Testis (tissue), 2 donors: ENCODE data around the gene LAMTOR2.

Experiments used
- CTCF ChIP-seq, 3 experiments: fragments of 450-650 bp in 2 of 3; fragments of 200-600 bp in 1 of 3; sonication (generic) in 1 of 3; IDR thresholded peaks; one replicate each; pipeline ENCODE4 v1.5.1; 2016 to 2019; ENCODE audit warnings: antibody characterized with exemption in 3 of 3, mild to moderate bottlenecking in 2 of 3, moderate library complexity in 1 of 3
- POLR2A ChIP-seq: fragments of 450-650 bp; IDR thresholded peaks from one replicate; pipeline ENCODE4 v1.6.1; 2017; ENCODE audit warnings: antibody characterized with exemption, mild to moderate bottlenecking, moderate library complexity

DNA sequence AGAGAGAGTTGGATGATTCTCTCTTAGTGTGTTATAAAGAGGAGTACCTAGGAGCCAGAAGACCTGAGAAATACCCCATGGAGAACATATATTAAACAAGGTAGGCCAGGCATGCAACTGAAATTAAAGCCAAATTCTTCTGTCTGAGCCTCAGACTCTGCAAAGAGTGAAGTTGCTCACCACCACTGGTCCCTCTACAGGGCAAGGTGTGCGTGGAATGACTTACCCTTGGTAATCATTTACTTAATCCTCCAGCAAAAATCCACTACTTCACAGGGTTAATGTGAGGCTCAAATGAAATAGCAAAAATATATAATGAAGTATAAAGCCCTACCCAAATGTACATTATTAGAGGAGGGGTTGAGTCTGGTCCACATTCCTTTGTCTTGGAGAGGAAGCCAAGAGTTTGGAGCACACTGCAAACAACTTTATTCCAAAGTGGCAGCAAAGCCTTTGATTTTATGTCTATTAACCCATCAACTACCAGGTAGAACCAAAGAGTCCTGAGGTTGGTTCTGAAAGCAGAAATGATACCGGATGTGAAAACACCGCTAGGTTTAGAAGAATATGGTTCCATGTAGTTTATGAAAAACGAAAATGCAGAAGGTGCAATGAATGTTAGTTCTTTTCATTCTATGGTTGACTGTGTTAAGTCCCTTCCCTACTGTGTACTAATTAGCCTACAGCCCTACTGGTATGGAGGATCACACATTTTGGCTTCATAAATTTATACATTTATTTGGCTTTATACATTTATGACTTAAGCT is 42.3 kb upstream of the LAMTOR2 start:
- TF ChIP-seq CTCF (IDR thresholded peaks at IDR 0.05), result no peak
- no peak for TF ChIP-seq POLR2A
